Islet precursor cell (in vitro differentiated cells): ENCODE results near the gene MYADML2.

Experiments
- DNase-seq: peaks from one replicate; pipeline ENCODE4 v3.0.0-alpha.2; 2018

Gene MYADML2

GRCh38 chr17:81934850-81935708 lies 12.0 kb downstream of the MYADML2 start:
- no peak for DNase-seq

GRCh38 chr17:81934098-81934757 lies 12.8 kb downstream of the MYADML2 start:
- no peak for DNase-seq

GRCh38 chr17:81933178-81933699 lies 13.8 kb downstream of the MYADML2 start:
- no peak for DNase-seq

GRCh38 chr17:81932333-81932983 lies 14.6 kb downstream of the MYADML2 start:
- no peak for DNase-seq

- DNase-seq, result no peak
Measured at GRCh38 chr17:81931557-81932332, 15.3 kb downstream of the MYADML2 start.

GRCh38 chr17:81931189-81931556 lies 15.9 kb downstream of the MYADML2 start:
- DNase-seq, result no peak

GRCh38 chr17:81930142-81931125 lies 16.6 kb downstream of the MYADML2 start:
- DNase-seq, result no peak

- no peak for DNase-seq
Measured at GRCh38 chr17:81929253-81930141, 17.5 kb downstream of the MYADML2 start.

GRCh38 chr17:81928544-81929252 lies 18.3 kb downstream of the MYADML2 start:
- DNase-seq, result no peak

GRCh38 chr17:81927653-81928543 lies 19.1 kb downstream of the MYADML2 start, which contains the start of gene MAFG:
Gene MAFG (minus strand): TSS chr17:81927735. CDS start chr17:81923185, 4,550 bp downstream.
- peak; percentile 98 for DNase-seq

GRCh38 chr17:81927152-81927652 lies 19.8 kb downstream of the MYADML2 start:
- no peak for DNase-seq

GRCh38 chr17:81926451-81927151 lies 20.4 kb downstream of the MYADML2 start:
- DNase-seq, result peak; percentile 96

GRCh38 chr17:81925860-81926450 lies 21.1 kb downstream of the MYADML2 start:
- DNase-seq, result no peak

- peak; percentile 86 for DNase-seq
Measured at GRCh38 chr17:81924557-81925532, 22.2 kb downstream of the MYADML2 start.

- peak; percentile 90 for DNase-seq
Measured at GRCh38 chr17:81923302-81924260, 23.5 kb downstream of the MYADML2 start.
